Activated CD8-positive, alpha-beta memory T cell treated with anti-CD3 and anti-CD28 coated beads, Interleukin-2, amount 50 U/mL, for 4 hours (primary cell): ENCODE measurements around the gene PRKCA.
"Not testable (repeated sequence)": the region's sequence is repeated elsewhere in the genome, so short reads cannot be mapped to it uniquely, and the experiment has no call there.

Source experiments
- DNase-seq: peaks from one replicate; pipeline ENCODE4 v3.0.0-alpha.2; 2020

Gene PRKCA

DNA sequence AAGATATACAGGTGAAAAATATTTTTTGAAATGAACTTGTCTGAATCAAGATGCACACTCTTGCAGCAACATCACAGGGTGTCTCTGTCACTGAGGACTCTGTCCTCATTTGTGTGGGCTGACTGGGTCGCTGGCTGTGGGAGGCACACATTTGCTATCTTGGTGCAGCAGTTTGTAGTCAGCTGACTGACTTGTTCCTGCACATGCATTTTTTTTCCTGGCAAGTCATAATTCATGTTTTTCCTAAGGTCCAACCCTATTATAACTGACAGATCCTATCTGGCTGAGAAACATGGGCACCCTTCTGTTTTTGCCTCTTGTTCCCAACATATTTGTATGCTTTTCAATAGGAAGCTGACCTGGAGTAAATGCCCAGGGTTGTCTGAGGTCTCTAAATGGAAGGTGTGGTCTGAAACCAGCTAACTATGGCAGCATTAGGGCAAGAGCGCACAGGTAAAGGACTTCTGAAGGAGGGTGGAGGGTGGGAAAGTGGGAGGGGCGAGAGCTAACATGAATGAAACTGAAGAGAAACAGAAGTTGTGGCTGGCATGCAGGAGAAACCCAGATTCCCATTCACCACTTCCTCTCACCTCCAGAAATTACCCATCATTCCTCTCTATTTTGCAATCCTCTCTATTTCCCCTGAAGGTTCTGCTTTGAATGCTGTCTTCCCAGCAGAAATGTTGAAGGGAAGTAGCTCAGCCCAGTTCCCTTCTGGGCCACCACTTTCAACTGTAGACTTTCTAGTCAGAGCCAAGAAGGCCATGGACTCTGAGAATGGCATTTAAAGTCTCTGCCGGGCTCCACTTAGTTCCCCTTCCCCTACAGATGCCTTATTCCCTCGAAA is 166.1 kb downstream of the PRKCA start:
- no peak for DNase-seq

DNA sequence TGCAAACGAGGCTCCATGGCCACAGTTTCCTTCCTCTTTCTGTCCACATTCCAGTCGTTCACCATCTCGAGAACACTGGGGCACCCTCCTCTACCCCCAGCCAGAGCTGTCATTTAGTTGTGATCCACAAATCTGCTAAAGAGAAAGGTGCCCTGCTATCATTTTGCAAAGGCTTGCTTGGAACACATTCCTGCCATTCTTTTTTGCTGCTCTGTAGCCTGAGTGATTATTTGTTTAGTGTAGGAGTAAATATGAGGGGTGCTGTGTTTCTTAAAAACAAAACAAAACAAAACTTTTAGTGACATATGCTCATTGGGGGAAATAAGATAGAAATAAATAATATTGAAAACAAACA is 166.7 kb downstream of the PRKCA start:
- DNase-seq = no peak

DNA sequence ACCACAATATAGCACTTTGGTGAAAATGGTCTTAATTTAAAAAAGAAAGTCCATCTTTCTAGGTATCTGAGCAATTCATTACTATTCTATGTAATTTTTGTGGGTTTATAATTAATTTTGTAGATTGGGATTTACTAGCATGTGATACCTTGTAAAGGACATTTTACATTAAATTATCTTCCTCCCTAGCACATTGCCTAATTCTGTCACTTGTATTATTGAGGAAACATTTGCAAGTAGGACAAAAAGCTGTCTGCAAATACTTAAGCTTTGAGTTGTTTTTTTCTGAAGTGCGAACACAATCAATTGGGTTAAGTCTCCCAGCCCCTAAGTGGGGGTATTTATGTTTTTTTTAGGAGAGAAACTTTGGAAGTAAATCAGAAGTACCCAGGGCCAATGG is 167.0 kb downstream of the PRKCA start:
- no peak for DNase-seq

DNA sequence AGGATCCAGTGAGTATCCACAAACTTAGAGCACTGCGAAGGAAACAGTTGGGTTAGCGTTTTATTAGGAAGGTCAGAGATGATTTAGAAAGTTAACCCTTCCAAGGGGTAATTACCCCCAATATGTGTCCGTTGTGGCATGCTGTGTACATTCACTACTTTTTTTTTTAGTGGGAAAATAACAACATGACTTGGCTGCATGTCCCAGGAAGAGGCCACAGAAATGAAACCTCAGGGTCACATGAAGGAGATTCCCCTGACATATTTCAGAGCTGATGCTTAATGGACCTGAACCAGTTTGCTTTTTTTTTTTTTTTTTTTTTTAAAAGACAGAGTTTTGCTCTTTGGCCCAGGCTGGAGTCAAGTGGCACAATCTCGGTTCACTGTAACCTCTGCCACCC is 167.5 kb downstream of the PRKCA start:
- DNase-seq = no peak

DNA sequence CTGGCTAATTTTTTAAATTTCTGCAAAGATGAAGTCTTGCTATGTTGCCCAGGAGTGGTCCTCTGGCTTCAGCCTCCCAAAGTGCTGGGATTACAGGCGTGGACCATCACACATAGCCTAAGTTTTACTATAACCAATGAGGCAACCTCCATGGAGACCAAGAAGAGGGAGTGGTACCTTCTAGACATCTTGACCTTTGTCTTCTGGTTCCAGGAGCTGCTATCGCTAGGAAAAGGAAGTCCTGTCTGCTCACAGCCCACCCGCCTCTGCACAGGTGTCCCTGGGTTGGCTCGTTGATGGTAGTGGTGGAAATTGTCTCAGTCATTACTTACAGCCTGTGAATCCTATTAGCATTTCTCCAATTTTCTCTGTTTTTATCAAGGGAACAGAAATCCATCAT is 169.7 kb downstream of the PRKCA start:
- no peak for DNase-seq

DNA sequence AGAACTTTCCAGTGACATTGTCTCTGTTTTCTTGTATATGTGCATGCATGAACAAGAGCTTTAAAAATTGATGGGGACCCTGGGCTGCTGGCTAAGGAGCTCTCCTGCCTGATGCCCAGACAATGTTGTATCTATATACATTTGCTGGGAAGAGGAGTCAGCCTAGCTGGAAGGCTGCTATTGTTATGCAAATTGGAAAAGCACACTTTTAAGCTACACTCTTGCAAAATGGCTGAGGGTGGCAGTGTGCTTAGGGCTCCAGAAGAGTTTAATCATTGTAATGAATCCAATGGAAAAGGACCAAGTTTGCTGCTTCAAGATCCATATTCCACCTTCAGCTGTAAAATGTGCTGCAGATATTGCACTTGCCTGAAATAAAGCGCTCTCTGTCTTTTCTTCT is 171.8 kb downstream of the PRKCA start:
- no peak for DNase-seq

DNA sequence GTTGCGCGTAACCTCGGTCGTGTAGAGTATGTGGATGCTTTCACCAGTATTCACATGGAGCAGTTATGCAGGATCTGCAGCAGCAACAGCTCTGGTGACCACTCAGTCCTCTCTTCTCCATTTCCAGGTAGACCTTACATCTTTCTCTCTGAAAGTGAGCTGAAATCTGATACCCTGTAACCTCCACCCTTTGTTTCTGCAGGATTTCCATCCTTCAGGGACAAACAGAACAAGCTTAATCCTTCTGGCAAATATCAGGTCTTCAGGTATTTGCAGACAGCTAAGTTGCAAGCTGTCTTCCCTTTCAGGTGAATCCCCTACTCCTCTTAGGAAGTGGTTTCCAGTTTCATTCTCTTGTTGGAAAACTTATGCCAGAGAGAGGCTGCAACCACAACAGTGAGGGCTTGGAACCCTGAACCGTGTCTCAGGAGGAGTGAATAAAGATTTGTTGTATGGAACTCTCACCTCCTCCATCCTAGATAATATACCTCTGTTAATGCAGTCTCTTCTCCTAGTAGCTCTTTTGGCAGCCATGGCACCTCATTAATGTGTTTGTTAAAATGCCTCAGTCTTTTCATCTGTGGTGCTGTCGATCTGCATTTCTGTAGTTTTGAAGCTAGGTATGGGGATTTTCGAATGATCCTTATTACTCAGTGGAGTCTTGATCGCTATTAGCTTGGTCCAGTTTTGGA is 172.5 kb downstream of the PRKCA start:
- DNase-seq = no peak

DNA sequence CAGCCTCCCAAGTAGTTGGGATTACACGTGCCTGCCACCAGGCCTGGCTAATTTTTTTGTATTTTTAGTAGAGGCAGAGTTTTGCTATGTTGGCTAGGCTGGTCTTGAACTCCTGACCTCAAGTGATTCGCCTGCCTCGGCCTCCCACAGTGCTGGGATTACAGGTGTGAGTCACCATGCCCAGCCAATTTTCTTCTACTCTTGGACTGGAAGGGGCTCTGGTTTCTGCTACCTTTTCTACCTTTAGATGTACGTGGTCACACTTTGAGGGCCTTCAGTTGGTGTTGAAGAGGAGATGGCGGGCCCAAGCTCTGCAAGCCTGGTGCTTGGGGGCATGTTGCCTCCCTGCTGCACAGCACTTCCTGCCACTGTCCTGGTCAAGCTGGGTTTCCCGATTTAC is 173.6 kb downstream of the PRKCA start:
- no peak for DNase-seq

DNA sequence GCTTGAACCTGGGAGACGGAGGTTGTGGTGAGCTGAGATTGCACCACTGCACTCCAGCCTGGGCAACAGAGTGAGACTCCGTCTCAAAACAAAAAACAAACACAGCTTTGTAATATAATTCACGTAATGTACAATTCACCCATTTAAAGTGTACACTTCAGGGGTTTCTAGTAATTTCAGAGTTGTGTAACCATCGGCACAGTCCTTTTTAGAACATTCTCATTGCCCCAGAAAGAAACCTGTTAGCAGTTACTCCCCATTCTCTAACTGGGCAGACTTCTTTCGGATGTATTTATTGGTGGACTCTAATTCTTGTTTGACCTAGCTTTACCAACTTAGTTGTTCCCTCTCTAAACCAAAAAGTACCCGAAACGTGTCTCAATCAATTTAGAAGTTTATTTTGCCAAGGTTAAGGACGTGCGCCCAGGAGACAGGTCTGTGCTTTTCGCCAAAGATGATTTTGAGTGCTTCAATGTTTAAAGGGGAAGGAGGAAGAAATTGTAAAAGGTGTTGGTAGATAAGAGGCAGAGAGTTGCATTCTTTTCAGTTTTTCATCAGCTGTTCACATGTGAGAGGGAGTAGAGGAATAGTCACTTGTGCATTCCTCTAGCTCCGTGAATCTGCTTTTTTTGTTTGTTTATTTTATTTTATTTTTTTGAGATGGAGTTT is 175.3 kb downstream of the PRKCA start:
- no peak for DNase-seq

DNA sequence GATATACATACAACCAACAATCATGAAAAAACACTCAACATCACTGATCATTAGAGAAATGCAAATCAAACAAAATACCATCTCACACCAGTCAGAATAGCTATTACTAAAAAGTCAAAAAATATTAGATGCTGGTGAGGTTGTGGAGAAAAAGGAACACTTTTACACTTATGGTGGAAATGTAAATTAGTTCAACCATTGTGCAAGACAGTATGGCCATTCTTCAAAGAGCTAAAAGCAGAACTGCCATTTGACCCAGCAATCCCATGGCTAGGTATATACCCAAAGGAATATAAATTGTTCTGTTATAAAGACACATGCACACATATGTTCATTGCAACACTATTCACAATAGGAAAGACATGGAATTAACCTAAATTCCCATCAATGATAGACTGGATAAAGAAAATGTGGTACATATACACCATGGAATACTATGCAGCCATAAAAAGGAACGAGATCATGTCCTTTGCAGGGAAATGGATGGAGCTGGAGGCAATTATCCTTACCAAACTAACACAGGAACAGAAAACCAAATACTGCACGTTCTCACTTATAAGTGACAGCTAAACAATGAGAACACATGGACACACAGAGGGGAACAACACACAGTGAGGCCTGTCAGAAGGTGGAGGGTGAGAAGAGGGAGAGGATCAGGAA is 176.9 kb downstream of the PRKCA start:
- not testable (repeated sequence) for DNase-seq

DNA sequence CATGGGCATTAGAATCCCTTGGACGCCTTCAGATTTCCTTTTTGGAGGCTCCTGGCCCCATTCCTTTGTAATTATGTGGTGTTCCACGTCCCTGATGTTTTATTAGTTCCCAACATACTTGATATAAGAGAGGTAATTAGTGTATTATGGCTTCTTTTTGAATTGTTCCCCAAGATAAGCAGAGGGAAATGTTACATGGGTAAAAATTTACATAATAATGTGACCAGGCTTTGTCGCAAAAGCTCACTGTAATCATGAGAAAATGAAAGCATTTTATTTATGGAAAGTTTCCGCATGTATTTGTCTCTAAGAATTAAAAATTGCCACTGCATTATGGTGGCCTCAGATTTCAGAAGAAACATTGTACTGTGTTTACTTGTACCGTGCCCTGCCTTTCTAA is 177.8 kb downstream of the PRKCA start:
- no peak for DNase-seq

DNA sequence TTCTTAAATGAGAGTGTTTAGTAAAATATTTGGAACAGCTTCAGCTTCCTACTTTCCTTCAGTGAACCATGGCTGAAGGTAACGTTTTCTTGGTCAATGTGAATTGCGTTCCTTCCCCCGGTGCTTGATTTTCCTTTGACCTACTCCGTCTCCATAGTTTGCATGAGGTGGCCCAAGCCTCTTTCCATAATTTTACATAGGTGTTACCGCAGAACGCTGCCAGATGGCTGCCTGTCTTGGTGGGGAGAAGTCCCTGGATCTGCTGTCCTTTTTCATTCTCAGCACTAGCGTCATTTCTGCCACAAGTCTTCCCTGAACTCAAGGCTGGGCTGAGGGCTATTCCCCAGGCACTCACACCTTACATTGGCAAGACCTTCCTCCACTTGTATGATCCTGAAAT is 178.4 kb downstream of the PRKCA start:
- no peak for DNase-seq

DNA sequence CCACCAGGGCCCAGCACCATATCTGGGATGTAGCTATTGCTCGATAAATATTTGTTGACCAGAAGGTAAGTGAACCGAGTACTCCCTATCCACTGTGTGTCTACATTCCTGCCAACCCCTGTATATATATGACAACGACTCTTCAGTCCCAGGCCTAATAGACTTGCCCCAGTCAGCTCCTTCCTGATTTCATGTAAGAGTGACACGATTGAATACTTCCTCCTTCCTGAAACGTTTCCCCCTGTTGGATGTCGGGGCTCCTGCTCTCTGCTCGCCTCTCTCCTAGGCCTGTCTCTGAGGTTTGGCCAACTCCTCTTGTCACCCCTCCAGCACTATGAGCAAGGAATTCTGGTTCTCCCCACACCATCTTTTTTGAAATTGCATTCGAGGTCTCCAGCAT is 178.9 kb downstream of the PRKCA start:
- no peak for DNase-seq

DNA sequence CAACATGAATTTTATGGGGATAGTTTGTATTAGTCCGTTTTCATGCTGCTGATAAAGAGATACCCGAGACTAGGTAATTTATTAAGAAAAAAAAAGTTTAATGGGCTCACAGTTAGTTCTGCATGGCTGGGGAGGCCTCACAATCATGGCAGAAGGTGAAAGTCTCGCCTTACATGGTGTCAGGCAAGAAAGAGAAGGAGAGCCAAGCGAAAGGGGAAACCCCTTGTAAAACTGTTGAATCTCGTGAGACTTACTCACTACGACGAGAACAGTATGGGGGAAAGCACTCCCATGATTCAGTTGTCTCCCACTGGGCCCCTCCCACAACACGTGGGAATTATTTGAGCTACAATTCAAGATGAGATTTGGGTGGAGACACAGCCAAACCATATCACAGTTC is 181.5 kb downstream of the PRKCA start:
- DNase-seq = no peak

DNA sequence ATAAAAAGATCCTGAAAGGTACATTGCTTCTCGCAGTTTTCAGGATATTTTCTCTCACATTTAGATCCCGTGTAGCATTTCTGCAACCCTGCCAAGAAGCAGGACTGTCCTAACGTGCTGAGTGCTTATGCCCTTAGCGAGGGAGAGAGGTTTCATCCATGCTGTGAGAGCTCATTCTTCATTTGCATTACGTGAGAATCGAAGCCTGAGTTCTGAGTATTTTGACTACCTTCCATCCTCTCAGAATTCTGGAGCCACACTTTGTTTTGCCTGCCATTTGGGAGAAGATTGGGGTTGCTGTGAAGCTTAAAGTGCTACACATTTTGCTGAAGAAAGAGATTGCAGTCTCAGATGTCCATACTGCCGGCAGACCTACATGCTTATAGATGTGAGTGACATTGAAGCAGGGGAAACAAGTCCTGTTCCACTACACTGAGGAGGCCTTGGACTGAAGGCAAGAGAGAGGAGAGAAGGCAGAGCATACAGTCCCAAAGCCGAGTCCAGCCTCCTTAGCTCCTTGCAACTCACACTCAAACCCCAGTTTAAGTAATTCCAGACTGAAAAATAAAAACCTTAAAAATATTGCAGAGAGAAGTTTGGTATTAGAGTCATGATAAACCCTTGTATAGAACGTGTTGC is 183.0 kb downstream of the PRKCA start:
- DNase-seq = no peak

DNA sequence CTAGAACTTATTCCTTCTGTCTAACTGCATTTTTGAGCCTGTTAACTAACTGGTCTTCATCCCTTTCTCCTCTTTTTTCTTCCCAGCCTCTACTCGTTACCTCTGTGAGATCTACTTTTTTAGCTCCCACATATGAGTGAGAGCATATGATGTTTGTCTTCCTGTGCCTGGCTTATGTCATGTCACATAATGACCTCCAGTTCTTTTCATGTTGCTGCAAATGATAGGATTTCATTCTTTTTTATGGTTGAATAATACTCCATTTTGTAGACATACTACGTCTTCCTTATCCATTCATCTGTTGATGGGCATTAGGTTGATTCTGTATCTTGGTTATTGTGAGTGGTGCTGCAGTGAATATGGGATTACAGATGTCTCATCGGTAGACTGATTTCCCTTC is 184.7 kb downstream of the PRKCA start:
- DNase-seq = no peak

DNA sequence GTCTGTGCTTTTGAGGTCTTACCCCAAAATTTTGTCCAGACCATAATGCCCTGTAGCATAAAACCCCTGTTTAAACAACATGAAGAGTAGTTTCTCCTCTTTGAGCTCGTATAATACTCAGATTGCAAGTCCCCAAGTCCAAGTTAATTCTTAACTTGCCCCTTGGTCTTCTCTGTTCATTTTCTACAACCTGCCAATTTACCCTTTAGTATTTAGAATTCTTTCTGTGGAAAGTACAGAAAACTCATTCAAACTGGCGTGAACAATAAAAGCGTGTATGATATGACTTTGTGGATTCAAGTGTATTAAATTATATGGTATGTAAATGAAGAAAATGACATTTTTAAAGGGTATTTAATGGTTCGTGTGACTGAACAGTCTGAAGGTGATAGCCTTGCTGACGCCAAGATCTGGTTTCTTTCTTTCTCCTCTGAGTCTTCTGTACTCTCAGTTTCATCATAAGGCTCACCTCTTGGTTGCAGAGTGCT is 185.6 kb downstream of the PRKCA start:
- DNase-seq = no peak

DNA sequence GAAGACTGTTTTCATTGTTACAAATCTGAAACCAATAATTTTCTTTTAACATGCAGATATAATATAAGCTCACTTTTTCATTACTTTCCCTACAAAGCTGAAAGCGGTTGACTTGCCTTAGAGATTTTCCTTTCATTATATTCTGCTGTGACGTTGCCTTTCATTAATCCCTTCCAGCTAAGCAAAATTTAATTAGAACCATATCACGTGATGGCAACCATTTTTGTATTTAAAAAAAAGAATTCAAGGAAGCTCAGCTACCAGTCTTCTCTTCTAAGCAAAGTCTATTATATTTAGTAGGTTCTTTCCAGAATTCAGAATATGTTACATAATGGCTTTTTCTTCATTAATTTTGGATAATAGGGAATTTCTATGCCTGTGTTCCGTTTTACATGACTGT is 186.5 kb downstream of the PRKCA start:
- DNase-seq = no peak

DNA sequence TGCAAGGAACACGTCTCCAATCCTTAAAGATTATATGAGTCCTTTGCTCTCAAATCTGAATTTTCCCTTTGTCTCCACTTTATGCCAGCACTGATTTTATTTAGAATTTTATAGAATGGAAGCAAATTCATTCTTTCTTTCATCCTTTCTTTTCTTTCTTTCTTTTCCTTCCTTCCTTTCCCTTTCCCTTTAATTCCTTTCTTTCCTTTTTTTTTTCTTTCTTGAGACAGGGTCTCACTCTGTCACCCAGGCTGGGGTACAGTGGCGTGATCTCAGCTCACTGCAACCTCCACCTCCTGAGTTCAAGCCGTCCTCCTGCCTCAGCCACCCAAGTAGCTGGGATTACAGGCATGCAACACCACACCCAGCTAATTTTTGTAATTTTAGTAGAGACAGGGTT is 187.2 kb downstream of the PRKCA start:
- not testable (repeated sequence) for DNase-seq

DNA sequence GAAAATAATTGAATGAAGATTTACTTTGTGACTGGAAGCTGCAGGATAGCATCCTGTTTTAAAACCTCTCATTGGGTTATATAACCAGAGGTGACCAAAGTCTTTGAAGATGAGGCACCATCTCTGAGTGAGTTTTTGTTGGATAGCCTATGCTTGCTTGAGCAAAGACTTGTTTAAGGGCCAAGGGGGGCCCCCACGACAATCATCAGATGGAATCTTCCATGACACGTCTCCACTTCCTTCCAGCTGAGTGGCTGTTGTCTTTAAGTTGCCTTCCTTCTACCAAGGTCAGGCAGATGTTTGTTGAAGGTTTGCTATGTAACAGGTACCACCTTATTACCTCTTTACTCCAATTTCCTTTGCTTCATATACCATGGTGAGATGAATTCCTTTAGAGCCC is 188.8 kb downstream of the PRKCA start:
- DNase-seq = no peak

DNA sequence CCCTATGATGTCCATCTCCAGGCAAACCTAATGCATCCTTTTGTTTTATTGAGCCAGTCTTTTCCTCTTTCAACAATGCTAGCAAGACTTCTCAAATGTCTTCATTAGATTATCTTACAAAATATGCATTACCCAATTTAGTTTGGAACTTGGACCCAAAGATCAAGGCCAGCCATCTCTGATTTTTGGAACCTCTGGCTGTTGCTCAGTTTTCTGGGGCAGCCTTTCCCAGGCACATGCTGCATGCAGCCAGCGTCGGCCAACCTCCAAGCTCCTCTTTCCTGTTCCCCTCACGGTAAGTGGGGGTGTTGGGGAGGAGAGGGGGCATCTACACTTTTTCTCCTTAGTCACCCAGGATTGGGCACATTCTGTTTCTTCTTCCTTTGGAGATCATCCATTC is 189.3 kb downstream of the PRKCA start:
- no peak for DNase-seq

DNA sequence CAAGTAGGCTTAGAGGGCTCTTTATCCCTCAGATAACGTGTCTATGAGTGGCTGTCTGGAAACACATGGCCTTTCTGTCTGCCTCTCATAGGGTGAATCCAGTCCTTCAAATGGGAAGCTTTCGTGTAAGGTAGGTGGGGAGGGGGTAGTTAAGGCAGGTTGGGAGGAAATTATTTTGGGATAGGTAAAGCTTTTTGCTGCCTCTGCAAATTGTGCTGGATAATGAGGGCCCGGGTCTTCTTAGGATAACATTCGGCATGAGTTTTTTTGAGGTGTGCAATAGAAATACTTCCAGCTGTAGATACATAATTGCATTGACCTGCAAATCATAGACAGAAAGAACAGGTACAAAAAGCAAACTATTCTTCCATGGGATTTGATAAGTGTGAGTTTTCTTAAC is 189.7 kb downstream of the PRKCA start:
- no peak for DNase-seq

DNA sequence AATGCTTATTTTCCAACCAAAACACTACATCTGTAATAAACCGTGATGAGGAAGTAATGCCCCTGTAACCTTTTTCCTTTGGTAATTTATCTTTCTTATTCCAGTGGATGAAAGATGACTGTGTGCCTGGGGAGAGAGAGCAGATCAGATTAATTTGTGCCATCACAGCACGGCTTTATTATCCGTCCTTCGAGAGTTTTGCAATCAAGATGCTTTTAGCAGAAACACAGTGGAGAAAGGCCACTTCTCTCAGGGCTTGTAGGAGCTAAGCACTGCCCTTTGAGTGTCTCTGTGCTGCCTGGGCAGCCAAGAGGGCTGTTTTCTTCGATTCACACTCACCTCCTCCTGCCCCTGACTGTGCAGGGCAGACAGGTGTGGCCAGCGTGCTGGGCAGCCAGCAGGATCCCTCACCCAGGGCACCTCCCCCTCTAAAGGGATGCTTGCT is 190.2 kb downstream of the PRKCA start:
- no peak for DNase-seq
